ENCODE data around the gene ZFR. TPM values are rescaled to one million over a fixed set of nuclear protein-coding genes. Genes with fewer than 3 reads are reported as not detected.
"Not testable (repeated sequence)": the region's sequence is repeated elsewhere in the genome, so short reads cannot be mapped to it uniquely, and the experiment has no call there.

Gene ZFR
- total and polyA plus RNA-seq, 8 donors: 21.8 to 110 (median 48.5) TPM

DNA sequence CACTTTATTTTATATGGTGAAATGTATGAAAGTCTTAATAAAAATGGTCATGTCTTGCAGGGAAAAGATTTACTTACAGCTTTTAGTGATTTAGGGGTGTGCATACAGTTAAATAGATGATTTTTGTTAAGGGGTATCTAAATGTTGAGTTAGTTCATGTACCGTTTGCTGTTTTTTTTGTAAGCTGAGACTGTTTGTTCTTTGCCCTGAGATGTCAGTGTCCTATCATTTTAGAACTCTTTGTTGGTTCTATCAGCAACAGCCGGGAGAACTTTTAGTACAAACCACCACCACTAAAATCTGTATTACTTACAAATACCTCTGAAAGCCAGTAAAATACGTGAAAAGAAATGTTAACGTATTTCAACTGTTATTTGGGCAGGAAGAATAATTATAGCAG, 75.5 kb downstream of the ZFR start:
- WGBS, 5 donors: 82 to 92% (median 87%) methylated on average over 4 of the region's 4 CpGs
- no peak for DNase-seq
- no peak overlapping the region for H3K4me3 ChIP-seq
- TF ChIP-seq POLR2A (IDR thresholded peaks at IDR 0.05): no peak
- no peak for TF ChIP-seq EP300 (IDR thresholded peaks at IDR 0.05)
- TF ChIP-seq, protein P1, sequence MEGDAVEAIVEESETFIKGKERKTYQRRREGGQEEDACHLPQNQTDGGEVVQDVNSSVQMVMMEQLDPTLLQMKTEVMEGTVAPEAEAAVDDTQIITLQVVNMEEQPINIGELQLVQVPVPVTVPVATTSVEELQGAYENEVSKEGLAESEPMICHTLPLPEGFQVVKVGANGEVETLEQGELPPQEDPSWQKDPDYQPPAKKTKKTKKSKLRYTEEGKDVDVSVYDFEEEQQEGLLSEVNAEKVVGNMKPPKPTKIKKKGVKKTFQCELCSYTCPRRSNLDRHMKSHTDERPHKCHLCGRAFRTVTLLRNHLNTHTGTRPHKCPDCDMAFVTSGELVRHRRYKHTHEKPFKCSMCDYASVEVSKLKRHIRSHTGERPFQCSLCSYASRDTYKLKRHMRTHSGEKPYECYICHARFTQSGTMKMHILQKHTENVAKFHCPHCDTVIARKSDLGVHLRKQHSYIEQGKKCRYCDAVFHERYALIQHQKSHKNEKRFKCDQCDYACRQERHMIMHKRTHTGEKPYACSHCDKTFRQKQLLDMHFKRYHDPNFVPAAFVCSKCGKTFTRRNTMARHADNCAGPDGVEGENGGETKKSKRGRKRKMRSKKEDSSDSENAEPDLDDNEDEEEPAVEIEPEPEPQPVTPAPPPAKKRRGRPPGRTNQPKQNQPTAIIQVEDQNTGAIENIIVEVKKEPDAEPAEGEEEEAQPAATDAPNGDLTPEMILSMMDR (IDR thresholded peaks at IDR 0.05): no peak
- no peak for TF ChIP-seq POLR2AphosphoS5 (IDR thresholded peaks at IDR 0.05)
- no peaks in the 10 kb centered on the region for H3K4me1 ChIP-seq
- intact Hi-C loops (cut with DNase I; ENCODE audit: low total_unique reads): no loop called here
- H3K27ac ChIP-seq: no peak overlapping the region
- no peaks in the 10 kb centered on the region for H3K27me3 ChIP-seq
- peaks cover 0 to 82% (median 70%) of the 10 kb centered on the region in 4 donors for H3K36me3 ChIP-seq
- no peaks in the 10 kb centered on the region for H3K9me3 ChIP-seq

GRCh38 chr5:32367271-32367670, 77.3 kb downstream of the ZFR start:
- H3K4me3 ChIP-seq; H3K27ac ChIP-seq; H3K4me1 ChIP-seq; H3K9me3 ChIP-seq; H3K27me3 ChIP-seq; intact Hi-C loops (cut with DNase I; ENCODE audit: low total_unique reads); DNase-seq: not testable (repeated sequence)
- peaks cover 0 to 82% (median 70%) of the 10 kb centered on the region in 4 donors for H3K36me3 ChIP-seq
- 76 to 90% (median 81%) methylated on average over 5 to 6 of the region's 6 CpGs for WGBS, 5 donors

DNA sequence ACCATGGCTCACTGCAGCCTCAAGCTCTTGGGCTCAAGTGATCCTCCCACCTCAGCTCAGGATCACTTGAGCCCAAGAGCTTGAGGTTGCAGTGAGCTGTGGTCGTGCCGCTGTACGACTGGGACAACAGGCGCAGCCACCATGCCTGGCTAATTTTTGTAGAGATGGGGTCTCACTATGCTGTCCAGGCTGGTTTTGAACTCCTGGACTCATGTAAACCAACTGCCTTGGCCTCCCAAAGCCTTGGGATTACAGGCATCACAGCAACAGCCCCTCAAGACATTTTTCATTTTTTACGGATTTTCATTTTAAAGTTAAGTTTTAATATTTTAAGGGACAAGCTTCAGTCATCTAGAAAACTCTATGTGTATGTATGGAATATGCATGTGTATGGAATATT, 78.9 kb downstream of the ZFR start:
- no peaks in the 10 kb centered on the region for H3K4me1 ChIP-seq
- H3K27me3 ChIP-seq: no peaks in the 10 kb centered on the region
- intact Hi-C loops (cut with DNase I; ENCODE audit: low total_unique reads): no loop called here
- peaks cover 0 to 82% (median 69%) of the 10 kb centered on the region in 4 donors for H3K36me3 ChIP-seq
- no peak for TF ChIP-seq POLR2AphosphoS5 (IDR thresholded peaks at IDR 0.05)
- no peaks in the 10 kb centered on the region for H3K9me3 ChIP-seq
- DNase-seq: no peak
- H3K4me3 ChIP-seq: no peak overlapping the region
- WGBS, 5 donors: 99 to 100% (median 99%) methylated on average over 5 of the region's 5 CpGs
- H3K27ac ChIP-seq: no peak overlapping the region

- no peak overlapping the region for H3K4me3 ChIP-seq
- no peak overlapping the region for H3K27ac ChIP-seq
- H3K27me3 ChIP-seq: no peaks in the 10 kb centered on the region
- TF ChIP-seq, protein P1 (IDR thresholded peaks at IDR 0.05): no peak
- TF ChIP-seq EP300 (IDR thresholded peaks at IDR 0.05): no peak
- TF ChIP-seq POLR2AphosphoS5 (IDR thresholded peaks at IDR 0.05): no peak
- TF ChIP-seq POLR2A (IDR thresholded peaks at IDR 0.05): no peak
- H3K9me3 ChIP-seq: no peaks in the 10 kb centered on the region
- H3K4me1 ChIP-seq: no peaks in the 10 kb centered on the region
- DNase-seq: no peak
- intact Hi-C loops (cut with DNase I; ENCODE audit: low total_unique reads): no loop called here
- H3K36me3 ChIP-seq: peaks cover 0 to 80% (median 71%) of the 10 kb centered on the region in 4 donors
Observed at GRCh38 chr5:32363030-32363429, 81.5 kb downstream of the ZFR start.

DNA sequence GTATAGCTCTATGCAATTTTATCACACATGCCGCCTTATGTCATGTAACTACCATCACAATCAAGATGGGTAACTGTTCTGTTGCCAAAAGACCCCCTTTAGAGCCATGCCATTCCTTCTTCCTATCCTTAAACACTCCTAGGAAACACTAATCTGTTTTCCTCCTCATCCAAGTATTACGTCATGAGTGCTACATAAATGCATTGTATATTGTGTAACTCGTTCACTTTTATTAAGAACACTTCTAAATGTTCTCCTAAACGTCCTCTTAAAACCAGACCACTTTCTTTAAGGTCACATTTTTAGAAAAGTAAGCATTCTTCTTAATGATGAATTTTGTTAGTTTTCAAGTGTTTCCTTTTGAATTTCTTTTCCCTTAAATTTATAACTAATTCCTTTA, 82.0 kb downstream of the ZFR start:
- Histone ChIP-seq H3K27me3 (no peaks in the 10 kb centered on the region), H3K4me1 (no peaks in the 10 kb centered on the region), H3K9me3 (no peaks in the 10 kb centered on the region), H3K36me3 (peaks cover 0 to 80% (median 73%) of the 10 kb centered on the region in 4 donors), H3K27ac (no peak overlapping the region), H3K4me3 (no peak overlapping the region)
- TF ChIP-seq EP300 (IDR thresholded peaks at IDR 0.05): no peak
- no peak for TF ChIP-seq POLR2A (IDR thresholded peaks at IDR 0.05)
- TF ChIP-seq, protein P1 (IDR thresholded peaks at IDR 0.05): no peak
- TF ChIP-seq POLR2AphosphoS5 (IDR thresholded peaks at IDR 0.05): no peak
- 89 to 95% (median 91%) methylated on average over 4 of the region's 4 CpGs for whole genome bisulfite sequencing, 5 donors
- DNase-seq: no peak
- intact Hi-C loops (cut with DNase I; ENCODE audit: low total_unique reads): no loop called here

Data from stomach (tissue), 9 donors.